T-cell (primary cell): ENCODE data around the gene MBD3L2. TPM values are rescaled to one million over a fixed set of nuclear protein-coding genes. Genes with fewer than 3 reads are reported as not detected.
A peak's percentile ranks its signal among the peaks of the same experiment; 100 is the strongest.

Source experiments
- ATAC-seq, 4 experiments: fragments of 200-7000 bp in 3 of 4; fragments of 150-1000 bp in 1 of 4; cut with Tn5 transposase; replicated peaks in 1 of 4; 1 replicate in 3 of 4; 2 replicates in 1 of 4; pipeline ENCODE4 v1.10.0; 2021; ENCODE audit warnings: moderate library complexity in 3 of 4, mild to moderate bottlenecking in 2 of 4, moderate number of reproducible peaks in 1 of 4
- CTCF ChIA-PET, 2 donors: fragments of 300-600 bp; sonication (Branson Sonifier 250); formaldehyde crosslinking; loops; one replicate each; lab custom pipeline; 2022; ENCODE audit warnings: antibody characterized with exemption in 2 of 2; lab: Charles Lee
- POLR2A ChIA-PET, 2 donors: fragments of 300-600 bp; sonication (Branson Sonifier 250); formaldehyde crosslinking; loops; one replicate each; lab custom pipeline; 2022; ENCODE audit warnings: antibody characterized with exemption in 2 of 2; lab: Charles Lee
- DNase-seq, 35 experiments: peaks; one replicate each; pipeline versions ENCODE4 v3.0.0 to v3.0.0-alpha.2; 2013 to 2023
- H3K27ac ChIP-seq: one replicate; pipeline ENCODE4 v1.5.1; 2013; ENCODE audit warnings: low read length
- H3K27me3 ChIP-seq, 2 experiments: replicated peaks in 1 of 2; 1 replicate in 1 of 2; 2 replicates in 1 of 2; pipeline versions ENCODE4 v1.6.1 to v1.7.0; 2013; ENCODE audit warnings: low read length in 1 of 2, mixed read lengths in 1 of 2; ENCODE audit not compliant: control insufficient read depth in 2 of 2, insufficient read depth in 2 of 2; ENCODE audit errors: extremely low read depth in 1 of 2
- H3K36me3 ChIP-seq, 2 donors: 1 replicate in 1 of 2; 2 replicates in 1 of 2; pipeline versions ENCODE4 v1.6.1 to v1.7.0; 2013; ENCODE audit warnings: low read length in 1 of 2; ENCODE audit not compliant: control insufficient read depth in 2 of 2, insufficient read depth in 1 of 2; ENCODE audit errors: extremely low read depth in 1 of 2
- H3K4me1 ChIP-seq, 2 experiments: 1 replicate in 1 of 2; 2 replicates in 1 of 2; pipeline versions ENCODE4 v1.6.1 to v1.7.0; 2013; ENCODE audit warnings: low read length in 2 of 2, mixed read lengths in 1 of 2; ENCODE audit not compliant: insufficient read depth in 2 of 2, control insufficient read depth in 1 of 2; ENCODE audit errors: extremely low read depth in 1 of 2
- H3K4me3 ChIP-seq, 2 donors: 1 replicate in 1 of 2; 2 replicates in 1 of 2; pipeline versions ENCODE4 v1.5.1 to v1.7.0; 2013; ENCODE audit warnings: mild to moderate bottlenecking in 2 of 2, low read length in 1 of 2, moderate library complexity in 1 of 2; ENCODE audit not compliant: control insufficient read depth in 1 of 2; ENCODE audit errors: extremely low read depth in 1 of 2
- H3K9me3 ChIP-seq: 2 replicates; pipeline ENCODE4 v1.7.0; 2013
- H3K27ac Mint-ChIP-seq, 2 donors: one replicate each; pipeline ENCODE4 v1.8.0; 2020 to 2021; ENCODE audit warnings: mild to moderate bottlenecking in 2 of 2, mixed read lengths in 2 of 2
- H3K27me3 Mint-ChIP-seq, 2 donors: one replicate each; pipeline ENCODE4 v1.8.0; 2021 to 2022; ENCODE audit warnings: mixed read lengths in 2 of 2
- H3K36me3 Mint-ChIP-seq: one replicate; pipeline ENCODE4 v1.8.0; 2021; ENCODE audit warnings: mixed read lengths
- H3K4me1 Mint-ChIP-seq, 3 donors: one replicate each; pipeline ENCODE4 v1.8.0; 2020 to 2022; ENCODE audit warnings: mixed read lengths in 3 of 3, mild to moderate bottlenecking in 1 of 3
- H3K4me3 Mint-ChIP-seq, 3 donors: one replicate each; pipeline ENCODE4 v1.8.0; 2020 to 2022; ENCODE audit warnings: mild to moderate bottlenecking in 3 of 3, mixed read lengths in 3 of 3, moderate library complexity in 3 of 3
- H3K9me3 Mint-ChIP-seq, 3 donors: one replicate each; pipeline ENCODE4 v1.8.0; 2020 to 2022; ENCODE audit warnings: mixed read lengths in 3 of 3
- WGBS: methylation state at CpG from one replicate; pipeline ENCODE4 v1.1.5; 2013; ENCODE audit warnings: missing lambda C conversion rate; ENCODE audit not compliant: insufficient coverage; 5-methylcytosine and 5-hydroxymethylcytosine counted together
- total RNA-seq, 35 experiments: library from RNA in 6 of 35; stranded (reverse) in 6 of 35; fragments of 120-200 nt in 1 of 35; gene quantifications; one replicate each; pipeline versions ENCODE4 v1.2.1 to v1.2.4 and lab custom pipeline; 2013 to 2026

The MBD3L2 gene
- total RNA-seq, 5 donors from 2014 or later (not counting 1 experiment from before 2014, with no cell fraction given): not detected

DNA sequence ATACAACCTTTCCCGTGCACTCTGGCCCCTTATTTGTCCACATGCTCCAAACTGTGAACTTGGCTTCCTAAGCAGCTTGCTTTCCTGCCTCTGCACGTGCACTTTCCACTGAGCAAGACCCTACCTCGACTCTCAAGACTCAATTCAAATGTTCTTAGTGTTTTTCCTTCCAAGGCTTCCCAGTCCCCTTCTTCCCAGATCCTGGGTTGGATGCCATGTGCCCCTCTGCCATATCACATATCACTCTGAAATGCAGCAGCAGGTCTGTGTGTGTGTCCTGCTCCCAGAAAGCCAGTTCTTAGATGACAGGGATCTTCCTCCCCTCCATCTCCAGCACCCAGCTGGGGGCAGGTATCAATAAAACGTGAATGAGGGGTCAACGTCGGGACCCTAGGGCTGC is 23.4 kb downstream of the MBD3L2 start:
- peaks cover 11 to 35% (median 31%) of the 10 kb centered on the region in 3 donors for H3K4me1 Mint-ChIP-seq
- CTCF ChIA-PET: no interaction called here
- WGBS: 100% methylated on average over 3 of the region's 6 CpGs
- H3K27ac Mint-ChIP-seq: peak overlapping the region in 1 of 2 donors; percentile 25
- peaks cover 0 to 7% (median 5%) of the 10 kb centered on the region in 3 donors for H3K9me3 Mint-ChIP-seq
- Histone ChIP-seq H3K9me3 (peaks cover 10% of the 10 kb centered on the region), H3K27me3 (no peaks in the 10 kb centered on the region), H3K36me3 (peaks cover 15 to 64% of the 10 kb centered on the region in 2 donors), H3K27ac (no peak overlapping the region), H3K4me3 (no peak overlapping the region), H3K4me1 (peaks cover 6 to 20% of the 10 kb centered on the region in 2 experiments)
- POLR2A ChIA-PET: interaction anchor here in 1 of 2 donors (0.6 kb wide), 1 partner anchor 135 kb away, joined by 5 read pairs; no protein-coding TSS in a partner anchor
- H3K27me3 Mint-ChIP-seq: no peaks in the 10 kb centered on the region
- H3K36me3 Mint-ChIP-seq: peaks cover 43% of the 10 kb centered on the region
- ATAC-seq (no peak), DNase-seq (no peak)
- peak overlapping the region; percentile 10 to 64 (median 37) for H3K4me3 Mint-ChIP-seq

GRCh38 chr19:7074705-7075282 is 25.7 kb downstream of the MBD3L2 start:
- ChIA-PET POLR2A (no interaction called here), CTCF (no interaction called here)
- WGBS: 100% methylated on average over 26 of the region's 29 CpGs
- H3K9me3 ChIP-seq: peaks cover 20% of the 10 kb centered on the region
- ATAC-seq (no peak), DNase-seq (no peak)
- Mint-ChIP-seq H3K4me1 (peaks cover 6 to 25% (median 24%) of the 10 kb centered on the region in 3 donors), H3K36me3 (peaks cover 64% of the 10 kb centered on the region), H3K27me3 (no peaks in the 10 kb centered on the region), H3K9me3 (peaks cover 3 to 23% (median 18%) of the 10 kb centered on the region in 3 donors), H3K4me3 (no peak overlapping the region), H3K27ac (no peak overlapping the region)
- H3K36me3 ChIP-seq: peaks cover 21 to 86% of the 10 kb centered on the region in 2 donors
- no peak overlapping the region for H3K4me3 ChIP-seq
- peaks cover 6 to 10% of the 10 kb centered on the region in 2 experiments for H3K4me1 ChIP-seq
- H3K27me3 ChIP-seq: no peaks in the 10 kb centered on the region
- no peak overlapping the region for H3K27ac ChIP-seq

GRCh38 chr19:7076151-7076550 is 27.0 kb downstream of the MBD3L2 start:
- Histone ChIP-seq H3K27me3 (no peaks in the 10 kb centered on the region), H3K36me3 (peaks cover 33 to 91% of the 10 kb centered on the region in 2 donors), H3K27ac (no peak overlapping the region), H3K4me3 (no peak overlapping the region), H3K4me1 (no peaks in the 10 kb centered on the region), H3K9me3 (peaks cover 32% of the 10 kb centered on the region)
- H3K4me3 Mint-ChIP-seq: no peak overlapping the region
- peaks cover 78% of the 10 kb centered on the region for H3K36me3 Mint-ChIP-seq
- ChIA-PET CTCF (interaction anchor here in 1 of 2 donors (0.5 kb wide), 1 partner anchor 437 kb away, joined by 3 read pairs; no protein-coding TSS in a partner anchor), POLR2A (no interaction called here)
- 93% methylated on average over 3 of the region's 6 CpGs for WGBS
- ATAC-seq (no peak), DNase-seq (no peak)
- peaks cover 6 to 12% (median 12%) of the 10 kb centered on the region in 3 donors for H3K4me1 Mint-ChIP-seq
- H3K27ac Mint-ChIP-seq: no peak overlapping the region
- no peaks in the 10 kb centered on the region for H3K27me3 Mint-ChIP-seq
- H3K9me3 Mint-ChIP-seq: peaks cover 3 to 24% (median 23%) of the 10 kb centered on the region in 3 donors

DNA sequence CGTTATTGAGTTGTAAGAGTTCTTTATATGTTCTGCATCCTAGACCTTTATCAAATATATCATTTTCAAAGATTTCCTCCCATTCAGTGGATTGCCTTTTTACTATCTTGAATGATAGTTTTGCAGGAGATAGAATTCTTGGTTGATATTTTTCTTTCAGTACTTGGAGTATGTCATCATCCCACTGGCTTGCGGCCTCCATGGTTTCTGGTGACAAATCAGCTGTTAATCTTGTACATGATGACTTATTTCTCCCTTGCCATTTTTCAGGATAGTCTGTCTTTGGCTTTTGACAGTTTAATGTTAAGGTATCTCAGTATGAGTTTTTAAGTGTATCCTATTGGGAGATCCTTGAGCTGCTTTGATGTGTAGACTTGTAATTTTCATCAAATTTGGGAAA is 28.9 kb downstream of the MBD3L2 start:
- ChIA-PET CTCF (no interaction called here), POLR2A (no interaction called here)
- Histone ChIP-seq H3K27ac (no peak overlapping the region), H3K4me3 (peak overlapping the region in 1 of 2 donors; percentile 32), H3K36me3 (peaks cover 50 to 97% of the 10 kb centered on the region in 2 donors), H3K27me3 (no peaks in the 10 kb centered on the region), H3K9me3 (peaks cover 38% of the 10 kb centered on the region), H3K4me1 (no peaks in the 10 kb centered on the region)
- Mint-ChIP-seq H3K27ac (no peak overlapping the region), H3K36me3 (peaks cover 83% of the 10 kb centered on the region), H3K4me1 (peaks cover 0 to 3% (median 3%) of the 10 kb centered on the region in 3 donors), H3K27me3 (no peaks in the 10 kb centered on the region), H3K9me3 (peaks cover 7 to 32% (median 31%) of the 10 kb centered on the region in 3 donors), H3K4me3 (peak overlapping the region in 2 of 3 donors; percentile 12 to 21)
- no CpG with 5 or more reads among the region's 2 CpGs for WGBS
- ATAC-seq (no peak), DNase-seq (no peak)

DNA sequence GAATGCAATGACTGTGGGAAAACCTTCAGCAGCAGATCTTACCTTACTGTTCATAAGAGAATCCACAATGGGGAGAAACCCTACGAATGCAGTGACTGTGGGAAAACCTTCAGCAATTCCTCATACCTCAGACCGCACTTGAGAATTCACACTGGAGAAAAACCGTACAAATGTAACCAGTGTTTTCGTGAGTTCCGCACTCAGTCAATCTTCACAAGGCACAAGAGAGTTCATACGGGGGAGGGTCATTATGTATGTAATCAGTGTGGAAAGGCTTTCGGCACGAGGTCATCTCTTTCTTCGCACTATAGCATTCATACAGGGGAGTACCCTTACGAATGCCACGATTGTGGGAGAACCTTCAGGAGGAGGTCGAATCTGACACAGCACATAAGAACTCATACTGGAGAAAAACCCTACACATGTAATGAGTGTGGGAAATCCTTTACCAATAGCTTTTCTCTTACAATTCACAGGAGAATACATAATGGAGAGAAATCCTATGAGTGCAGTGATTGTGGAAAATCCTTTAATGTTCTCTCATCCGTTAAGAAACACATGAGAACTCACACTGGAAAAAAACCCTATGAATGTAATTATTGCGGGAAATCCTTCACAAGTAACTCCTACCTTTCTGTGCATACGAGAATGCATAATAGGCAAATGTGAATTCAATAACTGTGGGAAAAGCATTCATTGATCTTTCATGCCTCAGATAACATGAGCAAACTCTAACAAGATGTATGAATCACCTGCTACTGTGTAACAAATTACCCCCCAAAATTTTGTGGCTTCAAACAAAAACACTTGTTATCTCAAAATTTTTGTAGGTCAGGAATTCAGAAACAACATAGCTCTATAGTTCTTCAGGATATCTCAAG is 34.2 kb downstream of the MBD3L2 start:
- Histone ChIP-seq H3K9me3 (peaks cover 44% of the 10 kb centered on the region), H3K4me3 (peak overlapping the region in 1 of 2 donors; percentile 17), H3K4me1 (no peaks in the 10 kb centered on the region), H3K27ac (no peak overlapping the region), H3K36me3 (peaks cover 41 to 64% of the 10 kb centered on the region in 2 donors), H3K27me3 (no peaks in the 10 kb centered on the region)
- H3K9me3 Mint-ChIP-seq: peaks cover 7 to 37% (median 36%) of the 10 kb centered on the region in 3 donors
- ChIA-PET CTCF (no interaction called here), POLR2A (no interaction called here)
- ATAC-seq: no peak
- H3K36me3 Mint-ChIP-seq: peaks cover 71% of the 10 kb centered on the region
- H3K4me3 Mint-ChIP-seq: no peak overlapping the region
- no peak overlapping the region for H3K27ac Mint-ChIP-seq
- 100% methylated on average over 1 of the region's 15 CpGs for WGBS
- H3K27me3 Mint-ChIP-seq: no peaks in the 10 kb centered on the region
- peaks cover 0 to 2% (median 0%) of the 10 kb centered on the region in 3 donors for H3K4me1 Mint-ChIP-seq
- DNase-seq: no peak

- Mint-ChIP-seq H3K9me3 (peaks cover 0 to 35% (median 27%) of the 10 kb centered on the region in 3 donors), H3K36me3 (peaks cover 39% of the 10 kb centered on the region), H3K27me3 (no peaks in the 10 kb centered on the region), H3K4me1 (peaks cover 7 to 10% (median 7%) of the 10 kb centered on the region in 3 donors), H3K27ac (no peak overlapping the region), H3K4me3 (peak overlapping the region in 1 of 3 donors; percentile 46)
- ChIA-PET CTCF (no interaction called here), POLR2A (no interaction called here)
- Histone ChIP-seq H3K36me3 (peaks cover 0 to 8% of the 10 kb centered on the region in 2 donors), H3K27ac (no peak overlapping the region), H3K4me1 (peaks cover 0 to 6% of the 10 kb centered on the region in 2 experiments), H3K27me3 (no peaks in the 10 kb centered on the region), H3K9me3 (peaks cover 10% of the 10 kb centered on the region), H3K4me3 (no peak overlapping the region)
- ATAC-seq (no peak), DNase-seq (no peak)
- 25% methylated on average over 4 of the region's 6 CpGs for WGBS
These were observed 39.9 kb downstream of the MBD3L2 start for GRCh38 chr19:7088999-7089398.
